Measurements from ENCODE around the gene MESD.

MESD gene

GRCh38 chr15:80997692-80998091 is 8.1 kb upstream of the MESD start:
- no peak overlapping the region for H2AFZ ChIP-seq (ENCODE audit: low read depth, low read length)
- 0 out of 2 replicates have a peak, but pooled peaks cover under 1% of the 10 kb centered on the region for H4K20me1 ChIP-seq (ENCODE audit: insufficient read depth, low read length)
- H3K9me3 ChIP-seq (ENCODE audit: insufficient read depth, low read length): no peaks in the 10 kb centered on the region
- no peak overlapping the region for H3K27ac ChIP-seq (ENCODE audit: low read length)
- peaks cover 6% of the 10 kb centered on the region for H3K36me3 ChIP-seq (replicated peaks; ENCODE audit: low read depth, low read length)
- TF ChIP-seq EZH2phosphoT487 (IDR thresholded peaks at IDR 0.05; ENCODE audit: low read depth) (no peak), CTCF (IDR thresholded peaks at IDR 0.05; ENCODE audit: low read depth, low read length) (no peak)
- no peak overlapping the region for H3K9ac ChIP-seq (ENCODE audit: low read length)
- H3K4me2 ChIP-seq (ENCODE audit: low read length): no peak overlapping the region
- no peaks in the 10 kb centered on the region for H3K27me3 ChIP-seq (ENCODE audit: low read depth, low read length)
- peaks cover 18% of the 10 kb centered on the region for H3K4me1 ChIP-seq (ENCODE audit: low read length)
- peaks cover 21% of the 10 kb centered on the region for H3K79me2 ChIP-seq (ENCODE audit: low read length)
- no peak overlapping the region for H3K4me3 ChIP-seq (ENCODE audit: low read length)

- Histone ChIP-seq H3K4me2 (ENCODE audit: low read length) (no peak overlapping the region), H3K27me3 (ENCODE audit: low read depth, low read length) (no peaks in the 10 kb centered on the region), H4K20me1 (ENCODE audit: insufficient read depth, low read length) (no peaks in the 10 kb centered on the region), H3K4me1 (ENCODE audit: low read length) (peaks cover 20% of the 10 kb centered on the region), H3K9ac (ENCODE audit: low read length) (no peak overlapping the region), H3K4me3 (ENCODE audit: low read length) (no peak overlapping the region), H3K36me3 (replicated peaks; ENCODE audit: low read depth, low read length) (no peaks in the 10 kb centered on the region), H3K79me2 (ENCODE audit: low read length) (peaks cover 7% of the 10 kb centered on the region), H3K9me3 (ENCODE audit: insufficient read depth, low read length) (no peaks in the 10 kb centered on the region), H2AFZ (ENCODE audit: low read depth, low read length) (no peak overlapping the region), H3K27ac (ENCODE audit: low read length) (no peak overlapping the region)
- peak; percentile 79 for TF ChIP-seq CTCF (IDR thresholded peaks at IDR 0.05; ENCODE audit: low read depth, low read length)
- no peak for TF ChIP-seq EZH2phosphoT487 (IDR thresholded peaks at IDR 0.05; ENCODE audit: low read depth)
Measured at GRCh38 chr15:80996247-80996646, 6.6 kb upstream of the MESD start.

- no peaks in the 10 kb centered on the region for H3K9me3 ChIP-seq (ENCODE audit: insufficient read depth, low read length)
- no peak overlapping the region for H2AFZ ChIP-seq (ENCODE audit: low read depth, low read length)
- peaks cover 11% of the 10 kb centered on the region for H4K20me1 ChIP-seq (ENCODE audit: insufficient read depth, low read length)
- peaks cover 10% of the 10 kb centered on the region for H3K36me3 ChIP-seq (replicated peaks; ENCODE audit: low read depth, low read length)
- H3K27me3 ChIP-seq (ENCODE audit: low read depth, low read length): no peaks in the 10 kb centered on the region
- no peak overlapping the region for H3K27ac ChIP-seq (ENCODE audit: low read length)
- TF ChIP-seq CTCF (IDR thresholded peaks at IDR 0.05; ENCODE audit: low read depth, low read length): no peak
- no peak for TF ChIP-seq EZH2phosphoT487 (IDR thresholded peaks at IDR 0.05; ENCODE audit: low read depth)
- peaks cover 22% of the 10 kb centered on the region for H3K79me2 ChIP-seq (ENCODE audit: low read length)
- no peak overlapping the region for H3K9ac ChIP-seq (ENCODE audit: low read length)
- no peak overlapping the region for H3K4me3 ChIP-seq (ENCODE audit: low read length)
- H3K4me2 ChIP-seq (ENCODE audit: low read length): no peak overlapping the region
- H3K4me1 ChIP-seq (ENCODE audit: low read length): peaks cover 31% of the 10 kb centered on the region
Measured at GRCh38 chr15:80992441-80992840, 2.8 kb upstream of the MESD start.

- Histone ChIP-seq H3K4me2 (ENCODE audit: low read length) (peak overlapping the region; percentile 94), H3K9me3 (ENCODE audit: insufficient read depth, low read length) (no peaks in the 10 kb centered on the region), H3K27ac (ENCODE audit: low read length) (no peak overlapping the region), H4K20me1 (ENCODE audit: insufficient read depth, low read length) (peaks cover 14% of the 10 kb centered on the region), H3K27me3 (ENCODE audit: low read depth, low read length) (no peaks in the 10 kb centered on the region), H2AFZ (ENCODE audit: low read depth, low read length) (peak overlapping the region; percentile 41; the same call in 1 of the 2 replicates), H3K4me1 (ENCODE audit: low read length) (peaks cover 34% of the 10 kb centered on the region), H3K9ac (ENCODE audit: low read length) (no peak overlapping the region), H3K79me2 (ENCODE audit: low read length) (peaks cover 26% of the 10 kb centered on the region), H3K36me3 (replicated peaks; ENCODE audit: low read depth, low read length) (peaks cover 13% of the 10 kb centered on the region), H3K4me3 (ENCODE audit: low read length) (no peak overlapping the region)
- no peak for TF ChIP-seq EZH2phosphoT487 (IDR thresholded peaks at IDR 0.05; ENCODE audit: low read depth)
- no peak for TF ChIP-seq CTCF (IDR thresholded peaks at IDR 0.05; ENCODE audit: low read depth, low read length)
Measured at GRCh38 chr15:80992006-80992405, 2.4 kb upstream of the MESD start.
